ENCODE results near the gene HDGF.

The HDGF gene

DNA sequence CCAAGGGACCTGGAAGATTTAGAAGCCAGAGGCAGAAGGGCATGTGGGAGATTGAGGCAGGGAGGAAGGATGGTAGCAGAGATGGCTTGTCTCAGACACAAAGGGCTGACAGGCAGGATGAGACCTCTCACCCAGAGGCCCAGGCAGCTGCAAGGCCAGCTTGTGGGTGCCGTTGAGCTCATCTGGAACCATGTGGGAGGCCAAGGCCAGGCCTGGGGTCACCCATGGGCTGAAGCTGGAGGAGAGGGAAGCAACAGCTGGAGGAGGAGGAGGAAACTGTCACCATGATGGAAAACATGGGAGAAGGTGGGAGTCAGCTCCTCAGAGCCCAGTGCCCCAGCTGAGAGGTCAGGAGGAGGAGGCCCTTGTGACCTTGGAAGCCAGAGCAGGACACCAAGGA, 52.5 kb downstream of the HDGF start:
- DNase-seq (ENCODE audit: low read depth), result no peak

DNA sequence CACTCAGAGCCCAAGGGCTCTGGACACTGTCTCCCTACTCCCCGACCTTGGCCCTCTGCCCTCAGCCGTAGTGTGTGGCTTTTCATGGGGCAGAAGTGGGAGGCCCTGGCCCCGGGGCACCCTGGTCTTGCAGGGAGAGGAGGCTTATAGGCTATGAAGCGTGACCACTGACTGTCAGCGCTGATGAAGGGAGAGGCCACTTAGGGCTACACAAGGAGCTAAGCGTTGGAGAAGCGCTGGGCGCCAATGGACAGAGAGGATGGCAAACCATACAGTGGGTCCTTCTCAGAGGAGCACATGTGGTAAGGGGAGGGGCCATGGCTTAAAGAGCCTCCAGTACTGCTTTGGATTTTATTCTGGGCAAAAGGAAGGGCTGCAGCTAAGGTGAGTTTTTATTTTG, 54.0 kb downstream of the HDGF start:
- DNase-seq (ENCODE audit: low read depth), result no peak

DNA sequence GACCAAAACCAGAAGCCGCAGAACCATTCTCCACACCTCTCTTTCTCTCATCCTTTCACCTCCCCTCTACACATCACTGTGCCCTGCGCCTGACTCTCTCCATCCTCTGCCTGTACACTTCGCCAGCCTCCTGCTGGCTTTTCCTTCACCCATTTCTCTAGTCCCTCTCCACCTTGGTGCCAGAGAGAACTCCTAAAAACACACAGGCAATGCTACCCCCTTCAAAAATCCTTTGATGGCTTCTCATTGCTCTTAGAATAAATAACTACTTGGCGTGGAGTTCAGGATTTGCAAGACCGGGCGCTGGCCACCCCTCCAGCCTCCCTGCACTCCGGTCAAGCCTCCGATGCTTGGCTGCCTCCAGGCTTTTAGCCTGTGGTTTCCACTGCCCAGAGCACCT, 54.7 kb downstream of the HDGF start:
- DNase-seq (ENCODE audit: low read depth), result no peak

DNA sequence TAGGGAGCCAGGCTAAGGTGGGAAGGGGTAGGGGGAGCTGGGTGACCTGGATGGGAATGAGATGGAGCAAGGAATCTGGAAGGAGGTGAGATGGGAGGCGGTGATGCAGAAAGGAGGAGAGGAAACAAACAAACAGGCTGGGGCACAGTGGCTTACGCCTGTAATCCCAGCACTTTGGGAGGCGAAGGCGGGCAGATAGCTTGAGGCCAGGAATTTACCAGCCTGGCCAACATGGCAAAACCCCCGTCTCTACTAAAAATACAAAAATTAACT, 56.8 kb downstream of the HDGF start:
- DNase-seq (ENCODE audit: low read depth), result no peak

DNA sequence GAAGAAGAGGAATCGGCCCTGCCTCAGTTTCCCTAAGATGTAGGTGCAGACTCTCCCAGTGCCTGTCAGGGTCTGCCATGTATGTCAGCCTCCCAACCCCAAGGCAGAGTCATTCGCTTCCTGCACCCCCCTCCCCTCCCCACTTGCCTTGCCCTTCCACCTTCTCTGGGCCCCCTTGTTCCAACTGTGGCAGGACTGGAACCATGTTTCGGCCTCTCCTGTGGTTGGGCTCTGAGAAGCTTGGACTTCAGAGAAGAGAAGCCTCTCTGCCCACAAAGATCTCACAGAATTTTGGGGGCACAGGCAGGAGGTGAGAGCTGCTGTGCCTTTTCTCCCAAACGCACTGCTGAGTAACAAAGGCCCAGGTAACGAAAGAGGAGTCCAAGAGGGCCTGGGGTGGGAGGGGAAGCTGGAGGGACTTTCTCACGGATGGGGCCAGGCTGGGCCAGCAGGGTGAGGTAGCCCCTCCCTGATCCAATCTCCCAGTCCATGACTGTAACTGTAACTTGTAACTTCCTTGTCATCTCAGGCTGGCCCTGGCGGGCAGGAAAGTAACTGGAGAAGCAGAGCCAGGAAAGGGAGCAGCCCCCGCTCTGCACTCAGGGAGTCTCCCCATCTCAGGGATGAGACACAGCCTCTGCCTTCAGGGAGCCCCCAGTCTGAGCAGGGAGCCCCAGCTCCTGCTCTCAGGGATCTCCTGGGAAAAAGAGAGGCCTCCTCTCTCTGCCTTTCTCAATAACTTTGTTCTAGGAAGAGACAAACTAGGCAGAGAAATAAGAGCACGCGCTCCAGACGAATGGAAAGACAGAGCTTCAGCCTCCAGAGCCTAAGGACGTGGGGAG, 57.4 kb downstream of the HDGF start:
- DNase-seq (ENCODE audit: low read depth), result no peak

DNA sequence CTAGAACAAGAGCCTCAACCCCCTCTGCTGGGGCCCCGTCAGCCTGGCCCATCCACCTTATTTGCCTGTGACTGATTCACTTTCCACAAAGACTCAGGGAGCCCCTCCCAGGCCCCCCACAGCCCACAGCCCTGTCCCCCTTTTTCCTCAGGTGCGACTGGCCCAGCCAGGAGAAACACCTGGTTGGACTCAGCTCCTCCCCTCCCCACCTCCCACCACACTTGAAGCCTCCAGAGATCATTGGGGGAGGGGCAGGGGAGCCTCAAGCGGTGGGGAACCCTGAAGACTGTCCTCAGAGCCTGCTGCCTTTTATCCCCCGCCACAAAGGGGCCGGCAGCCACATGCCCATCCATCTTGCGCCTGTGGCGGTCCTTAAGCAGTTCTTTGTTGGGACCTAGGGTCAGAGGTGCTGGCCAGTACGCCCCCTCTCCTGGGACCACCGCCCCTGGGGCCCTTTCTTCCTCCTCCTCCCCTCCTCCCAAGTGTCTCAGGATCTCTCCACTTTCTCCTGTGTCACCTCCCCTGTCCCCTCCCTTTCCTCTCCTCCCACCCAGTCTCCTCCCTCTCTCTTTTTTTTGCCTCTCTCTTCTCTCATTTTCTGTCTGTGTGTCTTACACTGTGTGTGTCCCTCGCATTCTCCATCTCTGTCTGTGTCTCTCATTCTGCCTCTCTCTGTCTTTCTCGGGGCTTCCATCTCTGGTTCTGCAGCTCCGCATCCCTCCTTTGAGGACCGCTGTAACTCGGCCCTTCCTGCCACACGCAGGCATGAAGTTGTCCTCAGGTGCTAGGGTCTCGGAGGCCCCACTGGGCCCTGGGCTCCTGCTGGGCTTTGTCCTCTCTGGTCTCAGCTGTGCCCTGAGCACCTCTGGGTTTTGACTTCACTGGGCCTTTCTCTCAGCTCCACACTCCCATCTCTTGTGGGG, 58.3 kb downstream of the HDGF start:
- DNase-seq (ENCODE audit: low read depth), result no peak

DNA sequence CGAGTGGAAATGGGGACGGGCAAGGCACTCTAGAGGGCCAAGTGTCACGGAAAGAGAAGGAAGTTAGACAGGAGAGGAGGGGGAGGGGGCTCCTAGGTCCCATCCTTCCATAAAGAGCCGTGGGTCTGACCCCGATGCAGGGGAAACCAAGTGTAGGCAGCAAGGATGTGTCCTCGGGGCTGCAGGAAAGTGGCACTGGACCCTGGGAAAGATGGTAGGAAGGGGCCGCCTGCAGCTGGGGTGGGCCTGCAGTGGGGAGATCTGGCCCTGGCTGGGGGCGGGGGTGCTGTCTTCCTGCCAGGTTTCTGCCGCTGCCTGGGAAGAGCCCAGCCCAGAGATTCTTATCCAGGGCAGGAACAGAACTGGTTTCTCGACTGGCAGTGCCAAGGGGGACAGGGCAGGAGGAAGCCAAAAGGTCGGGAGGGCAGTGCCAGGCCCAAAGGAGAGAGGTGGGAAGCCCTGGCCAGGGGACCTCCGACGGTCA, 59.0 kb downstream of the HDGF start:
- DNase-seq (ENCODE audit: low read depth), result no peak
